Left renal pelvis (tissue), 4 donors: ENCODE results near the gene SEC24D. TPM values are rescaled to one million over a fixed set of nuclear protein-coding genes. Genes with fewer than 3 reads are reported as not detected.

Experiments
- DNase-seq, 4 donors: peaks; one replicate each; pipeline ENCODE4 v3.0.0-alpha.2; 2013; ENCODE audit warnings: low read depth in 4 of 4, low spot score in 3 of 4
- polyA plus RNA-seq, 4 donors: library from polyadenylated mRNA; unstranded; fragments of 120-200 nt; gene quantifications; one replicate each; pipeline ENCODE4 v1.2.1, GENCODE V29; 2013; ENCODE audit not compliant: insufficient read length in 4 of 4

The SEC24D gene
- polyA plus RNA-seq, 4 donors = 35.0 to 80.2 (median 47.3) TPM

DNA sequence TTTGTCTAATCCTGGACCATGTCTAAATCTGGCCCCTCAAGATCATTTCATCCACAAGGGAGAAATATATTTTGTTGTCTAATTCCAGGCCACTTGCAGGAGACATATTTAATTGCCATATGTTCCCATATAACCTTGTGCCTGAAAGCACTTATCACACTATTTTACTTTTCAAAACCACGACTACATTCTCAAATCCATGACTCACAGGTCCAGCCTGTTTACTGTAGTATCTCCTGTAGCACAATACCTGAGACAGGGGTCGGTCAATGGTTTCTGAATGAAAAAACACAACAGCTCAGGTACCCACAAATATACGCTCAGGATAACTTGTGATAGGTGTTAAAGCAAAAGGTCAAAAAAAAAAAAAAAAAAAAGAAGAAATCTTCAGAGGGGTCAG lies 60.9 kb downstream of the SEC24D start:
- no peak for DNase-seq

DNA sequence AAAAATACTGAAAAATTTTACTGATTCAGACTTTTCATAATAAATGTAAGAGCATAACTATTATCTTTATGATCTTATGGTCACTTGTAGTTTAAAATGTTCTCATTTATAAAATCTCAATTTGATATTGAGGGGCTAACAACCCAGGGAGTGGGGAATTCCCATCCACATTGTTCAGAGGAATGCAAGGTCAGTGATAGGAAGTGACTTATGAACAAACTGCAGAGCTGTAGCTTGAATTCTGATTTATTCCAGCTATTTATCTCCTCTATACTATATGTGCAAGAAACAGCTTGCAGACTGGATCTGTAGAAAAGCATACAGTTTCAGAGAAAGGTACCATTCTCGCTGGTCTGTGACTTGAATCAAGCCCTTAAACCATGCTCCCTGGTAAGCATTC lies 61.6 kb downstream of the SEC24D start:
- DNase-seq = no peak

DNA sequence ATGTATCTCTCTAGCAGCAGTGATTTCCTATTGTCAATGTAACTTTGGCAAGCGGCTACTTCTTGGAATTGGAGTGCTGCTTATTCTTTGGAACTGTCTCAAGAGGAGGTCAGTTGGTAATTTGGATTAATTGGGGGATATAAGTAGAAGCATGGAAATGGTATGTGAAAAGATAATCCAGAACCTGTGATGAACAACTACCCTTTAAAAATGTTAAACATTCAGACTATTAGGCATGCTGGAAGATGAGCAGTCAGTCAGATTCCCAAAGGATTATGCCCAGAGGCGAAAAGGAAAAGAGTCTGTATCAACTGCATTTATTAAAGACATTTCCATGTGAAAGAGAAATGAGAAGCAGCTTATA lies 62.5 kb downstream of the SEC24D start:
- DNase-seq = no peak

DNA sequence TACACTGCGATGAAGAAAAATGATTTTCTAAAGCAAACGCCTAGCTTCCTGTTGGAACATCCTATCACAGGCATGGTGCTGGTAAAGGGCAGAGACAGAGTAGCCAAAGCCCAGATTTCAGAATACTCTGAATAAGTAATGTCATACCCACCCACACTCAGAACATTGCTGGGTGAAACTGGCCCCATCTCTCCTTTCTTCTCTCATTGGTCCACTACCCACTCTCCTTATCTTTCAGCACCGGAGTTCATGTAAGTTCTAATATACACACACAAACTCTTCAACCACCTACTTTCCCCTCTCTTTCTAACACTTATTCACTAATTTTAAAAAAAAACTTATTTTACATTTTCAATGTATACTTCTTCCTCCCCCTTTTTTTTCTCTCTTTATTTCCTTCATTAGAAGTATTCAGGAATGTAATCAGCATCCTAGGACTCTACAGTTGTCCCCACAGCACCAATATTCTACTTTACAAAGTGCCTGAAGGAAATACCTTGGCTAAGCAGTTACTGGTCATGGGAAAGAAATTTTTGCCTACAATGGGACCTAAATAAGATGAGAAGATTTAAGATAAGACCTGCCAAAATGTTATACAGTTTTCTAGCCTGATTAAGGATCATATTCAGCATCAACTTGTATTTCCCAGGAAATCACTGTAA lies 63.0 kb downstream of the SEC24D start:
- no peak for DNase-seq

DNA sequence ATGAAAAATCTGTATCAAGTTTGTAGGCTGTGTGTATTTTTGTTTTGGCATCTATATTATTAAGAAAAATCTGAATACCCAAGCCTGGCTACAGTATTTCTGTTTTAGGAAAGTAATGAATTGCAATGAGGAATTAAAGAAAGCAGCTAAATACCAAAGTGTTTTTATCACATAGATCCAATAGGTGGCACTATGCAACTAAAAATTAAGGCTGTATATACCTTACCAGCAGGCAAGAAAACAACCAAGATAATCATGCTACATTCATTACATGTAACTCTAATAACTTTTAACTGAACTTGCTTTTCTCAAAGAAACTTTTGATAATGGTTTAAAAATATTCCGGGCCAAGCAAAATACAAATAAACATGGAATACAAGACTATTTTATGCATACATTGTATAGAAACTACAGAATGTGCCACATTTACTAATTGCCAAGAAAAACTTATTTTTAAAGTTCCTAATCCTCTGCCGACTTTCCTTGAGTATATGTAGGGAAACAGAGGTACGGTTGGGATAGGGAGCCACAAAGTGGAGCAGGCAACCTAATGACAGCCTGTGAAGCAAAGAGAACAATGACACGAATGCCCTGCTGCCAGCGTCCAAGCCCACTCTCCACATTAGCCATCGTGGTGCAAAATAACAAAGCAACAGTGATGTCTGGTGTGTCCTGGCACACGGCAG lies 63.7 kb downstream of the SEC24D start:
- DNase-seq = peak in 3 of 4 donors; percentile 19 to 52 (median 40)

DNA sequence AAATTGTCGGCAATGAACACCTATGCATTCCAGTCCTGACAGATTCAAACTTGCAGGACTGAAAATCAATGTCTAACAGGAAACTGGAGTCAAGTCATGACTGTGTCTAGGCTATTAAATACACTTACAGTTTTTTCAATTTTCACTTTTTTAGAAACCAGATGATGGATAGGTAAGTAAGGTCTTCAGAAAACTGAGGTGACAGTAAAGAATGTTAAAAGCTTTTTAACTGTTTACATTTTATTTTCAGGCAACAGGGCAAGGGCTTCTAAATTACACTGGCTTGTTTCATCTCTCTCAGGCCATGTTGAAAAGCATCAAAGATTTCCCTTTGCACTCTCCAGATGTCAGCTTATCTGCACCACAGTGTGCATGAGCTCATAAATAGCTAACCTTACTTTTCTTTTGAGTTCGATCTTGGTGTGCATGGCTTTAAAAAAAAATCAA lies 65.2 kb downstream of the SEC24D start:
- no peak for DNase-seq

DNA sequence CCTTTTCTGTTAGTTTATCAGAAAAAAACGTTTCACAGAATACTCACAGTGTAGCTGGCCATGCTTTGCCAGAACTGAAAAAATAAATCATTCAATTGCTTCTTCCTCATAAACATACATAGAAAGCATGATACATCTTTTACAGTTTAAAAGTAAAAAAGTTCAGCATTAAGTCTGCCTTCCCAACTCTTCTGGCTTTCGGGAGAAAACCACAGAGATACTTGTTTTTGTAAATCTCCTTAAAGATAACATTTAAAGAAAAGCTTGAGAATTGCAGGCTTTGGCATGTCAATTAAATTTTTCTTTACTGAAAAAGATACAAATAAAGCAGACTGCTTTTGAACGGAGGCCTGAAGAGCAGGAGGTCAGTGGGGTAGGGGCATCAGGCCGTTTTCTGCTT lies 66.8 kb downstream of the SEC24D start:
- no peak for DNase-seq

DNA sequence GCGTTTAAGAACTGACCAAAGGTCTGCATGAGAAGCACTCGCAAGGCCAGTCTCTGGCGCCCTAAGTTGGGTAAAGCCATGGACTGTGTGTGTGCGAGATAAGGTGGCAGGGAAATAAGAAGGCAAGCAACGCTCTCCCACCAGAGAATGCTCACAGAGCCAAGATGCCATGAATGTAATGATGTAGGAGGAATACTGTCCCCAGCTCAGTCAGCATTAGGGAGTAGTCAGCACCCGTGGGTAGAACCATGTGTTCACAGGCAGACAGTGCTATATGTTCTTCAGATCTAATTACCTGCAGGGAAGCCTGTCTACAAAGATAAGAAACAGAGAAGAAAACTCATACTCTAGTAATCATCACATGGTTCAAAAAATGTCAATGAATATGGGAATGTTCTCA lies 68.8 kb downstream of the SEC24D start:
- DNase-seq = no peak

DNA sequence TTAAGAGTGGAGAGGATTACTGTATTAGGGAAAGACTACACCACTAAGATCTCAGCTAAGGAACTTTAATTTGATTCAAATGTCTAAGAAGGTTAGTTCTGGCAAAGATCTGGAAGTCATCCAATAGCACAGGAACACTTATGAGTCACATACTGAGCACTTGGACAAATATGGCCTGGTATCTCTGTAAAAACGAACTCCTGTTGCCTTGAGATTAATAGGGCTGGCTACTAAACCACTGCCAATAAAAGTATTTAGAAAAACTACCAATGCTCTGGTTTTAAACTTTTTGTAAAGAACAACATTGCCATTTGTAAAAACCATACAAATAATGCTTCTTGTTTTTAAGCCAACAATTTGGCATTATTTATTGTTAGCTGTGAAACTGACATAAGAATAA lies 70.5 kb downstream of the SEC24D start:
- no peak for DNase-seq

DNA sequence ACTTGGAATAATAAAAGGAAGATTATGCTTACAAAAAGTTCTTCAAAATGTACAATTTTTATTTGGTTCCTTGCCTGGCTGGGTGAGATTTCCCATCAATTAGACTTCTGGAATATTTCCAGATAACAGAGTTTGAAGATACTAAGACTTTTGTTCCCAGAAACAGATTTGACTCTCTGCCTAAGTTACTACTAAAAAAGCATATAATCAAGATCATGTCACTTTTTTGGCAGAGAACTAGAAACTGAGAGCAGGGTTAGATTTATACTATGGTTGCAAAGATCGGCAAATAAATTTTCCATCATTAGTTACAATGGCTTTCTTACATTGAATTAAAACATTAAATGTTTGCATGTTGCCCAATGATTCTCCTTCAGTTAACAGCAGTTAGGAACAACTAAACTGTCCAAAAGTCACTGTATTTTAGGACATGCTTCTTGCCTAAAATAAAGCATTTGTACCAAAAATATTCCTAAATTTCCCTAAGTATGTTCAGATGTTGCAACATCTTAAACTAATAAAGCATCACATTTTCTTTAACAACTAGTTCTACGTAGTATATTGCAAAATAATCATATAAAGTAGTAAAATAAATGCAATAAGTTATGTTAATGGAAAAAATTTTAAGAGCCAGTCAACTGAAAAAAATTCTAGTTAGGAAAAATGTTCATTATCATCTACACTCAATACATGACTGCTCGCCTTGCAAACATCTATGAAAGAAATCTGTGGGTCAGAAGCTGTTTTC lies 73.0 kb downstream of the SEC24D start:
- DNase-seq = peak in 3 of 4 donors; percentile 33 to 52 (median 44)

DNA sequence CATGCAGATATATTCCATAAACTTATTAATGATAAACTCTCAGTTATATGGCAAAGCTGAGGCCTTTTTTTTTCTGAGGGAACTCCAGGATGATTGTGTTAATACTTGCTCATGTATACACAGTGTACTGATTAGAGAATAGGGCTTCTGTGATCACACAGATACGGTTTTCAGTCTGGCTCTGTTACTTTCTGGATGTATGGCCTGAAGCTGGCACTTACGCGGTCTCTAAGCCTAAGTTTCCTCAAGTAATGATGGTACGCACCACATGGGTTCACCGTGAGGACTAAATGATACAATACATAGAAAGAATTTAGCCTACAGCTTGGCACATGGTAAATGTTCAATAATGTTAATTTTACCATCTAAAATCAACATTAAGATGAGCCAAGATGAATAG lies 73.8 kb downstream of the SEC24D start:
- DNase-seq = no peak

DNA sequence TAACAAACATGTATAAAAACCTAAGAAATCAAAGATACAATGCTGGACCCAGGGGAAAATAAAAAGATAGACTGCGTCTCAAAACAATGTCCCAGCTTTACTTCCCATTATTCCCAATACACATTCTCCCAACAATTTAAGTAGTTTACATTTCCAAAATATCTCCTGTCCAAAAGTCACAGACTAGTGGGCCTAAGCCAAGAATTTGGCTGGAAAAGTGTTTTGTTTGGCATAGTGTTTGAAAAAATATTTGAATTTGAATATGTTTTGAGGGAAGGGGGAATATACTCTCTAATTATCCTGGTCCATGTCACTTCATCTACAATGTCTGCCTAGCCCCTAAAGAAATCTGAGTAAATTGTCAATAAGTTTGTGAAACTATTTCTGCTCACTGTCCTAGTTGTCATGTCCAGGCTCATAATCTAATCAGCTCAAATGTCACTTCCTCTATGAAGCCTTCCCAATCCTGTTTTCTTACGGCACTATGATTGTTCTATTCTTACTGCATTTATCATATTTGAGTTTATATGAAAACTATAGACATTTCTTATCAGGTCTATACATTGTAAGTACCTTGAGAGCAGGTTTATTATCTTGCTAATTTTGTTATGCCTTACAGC lies 74.4 kb downstream of the SEC24D start:
- no peak for DNase-seq

DNA sequence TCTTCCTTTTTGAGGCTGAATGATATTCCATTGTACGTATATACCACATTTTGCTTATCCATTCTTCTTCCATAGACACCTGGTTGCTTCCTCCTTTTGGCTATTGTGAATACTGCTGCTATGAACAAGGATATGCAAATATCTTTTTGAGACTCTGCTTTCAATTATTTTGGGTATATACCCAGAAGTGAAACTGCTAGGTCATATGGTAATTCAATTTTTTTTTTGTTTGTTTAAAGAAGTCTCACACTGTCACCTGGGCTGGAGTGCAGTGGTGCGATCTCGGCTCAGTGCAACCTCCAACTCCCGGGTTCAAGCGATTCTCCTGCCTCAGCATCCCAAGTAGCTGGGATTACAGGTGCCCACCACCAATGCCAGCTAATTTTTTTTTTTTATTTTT lies 75.4 kb downstream of the SEC24D start:
- no peak for DNase-seq

DNA sequence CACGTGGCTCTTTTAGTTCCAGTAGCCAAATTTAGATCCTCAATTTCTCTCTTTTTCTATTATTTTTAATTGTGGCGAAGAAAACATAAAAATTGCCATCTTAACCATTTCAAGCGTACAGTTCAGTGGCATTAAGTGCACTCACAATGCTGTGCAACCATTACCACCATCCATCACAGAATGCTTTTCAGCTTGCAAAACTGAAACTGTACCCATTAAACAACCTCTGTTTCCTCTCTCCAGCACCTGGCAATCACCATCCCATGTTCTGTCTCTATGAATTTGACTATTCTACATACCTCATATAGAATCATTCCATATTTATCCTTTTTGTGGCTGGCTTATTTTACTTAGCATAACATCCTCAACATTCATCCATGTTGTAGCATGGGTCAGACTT lies 75.8 kb downstream of the SEC24D start:
- no peak for DNase-seq

DNA sequence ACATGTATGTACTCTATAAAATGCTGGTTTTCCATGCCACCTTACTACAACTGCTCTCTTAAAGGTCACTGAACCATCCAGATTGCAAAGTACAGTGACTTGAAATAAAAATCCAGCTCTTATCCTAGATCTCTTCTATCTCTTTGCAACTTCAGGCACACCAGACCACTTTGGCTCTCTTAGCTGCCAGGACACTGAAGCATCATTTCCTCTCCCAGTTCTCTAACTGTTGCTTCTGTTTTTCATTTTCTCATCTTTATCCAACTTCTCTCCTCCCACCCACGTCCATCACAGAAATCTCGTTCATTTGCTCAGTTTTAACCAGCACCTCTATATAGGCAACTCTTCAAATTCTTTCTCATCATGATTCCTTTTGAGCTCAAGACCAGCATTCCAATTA lies 76.4 kb downstream of the SEC24D start:
- DNase-seq = no peak

DNA sequence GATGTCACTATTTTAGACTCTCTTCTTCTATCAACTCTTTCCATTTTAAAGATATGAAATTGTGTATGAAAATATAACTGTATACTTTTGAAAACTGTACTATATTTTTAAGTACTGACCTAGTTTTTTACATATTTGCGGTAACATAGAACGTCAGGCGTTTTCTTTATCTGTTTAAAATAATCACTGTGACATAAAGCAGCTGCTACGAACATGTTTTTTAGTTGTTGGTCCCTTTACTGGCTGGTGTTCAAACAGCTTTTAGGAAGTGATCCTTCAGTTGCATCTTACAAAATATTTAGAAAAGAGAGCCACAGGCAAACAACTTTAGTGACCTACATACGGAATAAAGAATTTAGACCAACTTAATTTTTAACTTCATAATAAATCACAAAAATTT lies 77.6 kb downstream of the SEC24D start:
- DNase-seq = peak in 1 of 4 donors; percentile 17

DNA sequence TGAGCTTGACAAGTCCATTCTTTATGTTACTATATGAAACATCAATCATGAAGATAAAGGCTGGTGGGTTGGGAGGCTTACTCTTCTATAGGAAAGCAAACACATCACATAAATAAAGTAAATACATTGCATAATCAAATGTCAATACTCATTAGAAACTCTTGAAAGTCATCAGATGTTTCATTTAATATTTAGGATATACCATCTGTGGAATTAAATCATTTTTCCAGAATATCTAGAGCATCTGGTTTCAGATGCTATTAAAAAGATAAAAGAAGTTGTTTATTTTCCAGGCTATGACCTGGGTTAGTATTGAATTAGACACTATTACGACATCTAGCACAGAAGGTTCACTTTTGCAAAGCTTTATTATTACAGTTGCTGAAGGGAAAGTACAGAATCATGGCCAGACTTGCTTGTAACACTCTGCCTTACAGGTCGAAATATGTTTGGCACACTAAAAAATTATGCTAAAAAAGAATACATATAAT lies 78.1 kb downstream of the SEC24D start:
- peak in 2 of 4 donors; percentile 21 to 38 for DNase-seq

DNA sequence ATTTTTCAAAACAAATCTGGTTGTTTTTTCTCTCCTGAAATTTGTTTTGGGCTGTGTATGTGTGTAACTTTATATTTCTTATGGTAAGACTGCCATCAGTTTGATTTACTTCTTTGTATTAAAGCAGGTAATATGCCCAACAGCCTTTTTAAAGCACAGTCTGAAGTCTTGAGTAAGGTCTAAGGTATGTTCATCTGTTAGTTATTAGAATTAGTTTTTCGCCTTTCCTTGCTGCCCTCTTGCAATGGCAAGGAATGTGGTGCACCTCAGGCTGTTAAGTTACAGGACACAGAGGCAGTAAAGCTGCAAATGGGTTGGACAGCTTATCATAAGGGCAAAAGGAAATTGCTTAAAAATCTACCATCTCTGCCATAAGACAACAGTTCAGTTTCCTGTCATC lies 79.0 kb downstream of the SEC24D start:
- DNase-seq = no peak

DNA sequence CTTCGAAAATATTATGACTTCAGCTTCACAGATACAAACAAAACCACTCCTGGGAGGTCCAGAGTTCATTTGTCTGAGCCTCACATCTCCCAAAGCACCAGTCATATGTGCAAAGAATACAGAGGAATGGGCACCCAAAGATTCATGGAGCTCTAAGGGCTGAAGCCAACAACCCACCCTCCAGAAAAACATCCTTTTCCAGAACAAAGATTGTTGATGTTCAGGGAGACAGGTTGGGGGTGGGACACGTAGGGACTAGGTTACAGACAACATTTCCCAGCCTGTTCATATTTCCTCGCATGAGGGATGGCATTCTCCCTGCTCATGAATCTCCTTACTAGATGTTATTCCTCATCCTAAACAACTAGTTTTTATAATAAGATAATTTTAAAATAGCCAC lies 79.5 kb downstream of the SEC24D start:
- no peak for DNase-seq

DNA sequence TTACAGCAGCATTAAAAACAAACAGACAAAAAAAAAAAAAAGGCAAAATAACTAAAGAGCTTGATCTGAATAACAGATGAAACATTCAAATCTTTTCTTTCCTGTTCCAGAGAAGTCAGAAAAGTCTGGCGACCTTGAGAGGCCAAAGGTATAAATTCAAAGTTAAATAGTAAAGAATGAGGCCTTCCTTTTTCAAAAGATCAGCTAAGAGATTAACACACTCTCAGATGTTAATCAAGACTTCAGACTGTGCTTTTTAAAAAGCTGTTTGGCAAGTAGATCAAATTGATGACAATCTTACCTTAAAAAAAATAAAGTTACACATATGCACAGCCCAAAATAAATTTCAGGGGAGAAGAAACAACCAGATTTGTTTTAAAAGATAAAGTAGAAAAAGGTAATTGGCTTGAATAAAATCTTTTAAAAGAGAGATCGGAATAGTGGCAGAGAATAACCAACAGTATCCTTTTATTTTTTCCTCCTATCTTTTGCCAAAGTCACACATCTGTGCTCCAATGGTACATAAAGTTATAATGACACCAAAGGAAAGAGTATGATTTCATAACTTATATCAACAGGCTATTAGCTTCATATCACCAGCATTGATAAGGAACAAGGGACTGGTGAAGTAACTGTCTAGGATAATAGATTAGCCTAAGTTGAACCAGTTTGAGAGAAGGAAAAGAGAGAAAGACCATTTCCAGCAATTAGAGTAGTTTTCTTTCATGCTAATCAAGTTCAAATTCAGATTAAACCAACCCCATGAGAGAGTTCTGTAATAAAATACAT lies 80.3 kb downstream of the SEC24D start:
- no peak for DNase-seq
